Retina (tissue), 1 donor: ENCODE measurements around the gene UGP2.
A peak's percentile ranks its signal among the peaks of the same experiment; 100 is the strongest.
"Not testable (repeated sequence)": the region's sequence is repeated elsewhere in the genome, so short reads cannot be mapped to it uniquely, and the experiment has no call there.

Experiments
- DNase-seq: peaks from one replicate; pipeline ENCODE4 v3.0.0-alpha.2; 2016

Gene UGP2

GRCh38 chr2:63899639-63900038, 57.9 kb downstream of the UGP2 start:
- no peak for DNase-seq

- no peak for DNase-seq
These were observed 60.5 kb downstream of the UGP2 start for GRCh38 chr2:63902149-63902548.

GRCh38 chr2:63903003-63903402, 61.3 kb downstream of the UGP2 start:
- no peak for DNase-seq

- no peak for DNase-seq
These were observed 72.6 kb downstream of the UGP2 start for GRCh38 chr2:63914311-63914710.

GRCh38 chr2:63926815-63927214, 85.1 kb downstream of the UGP2 start:
- DNase-seq: peak; percentile 3

- DNase-seq: not testable (repeated sequence)
These were observed 90.4 kb downstream of the UGP2 start for GRCh38 chr2:63932104-63932503.
